Measurements from ENCODE around the gene OR6B1. TPM values are rescaled to one million over a fixed set of nuclear protein-coding genes. Genes with fewer than 3 reads are reported as not detected.

OR6B1 gene
- total RNA-seq, 1 donor from 2014 or later = not detected

- Histone ChIP-seq H3K36me3 (ENCODE audit: control insufficient read depth, insufficient read depth, low read length) (no peaks in the 10 kb centered on the region), H3K4me3 (ENCODE audit: low read depth, low read length) (no peak overlapping the region), H3K27me3 (ENCODE audit: control insufficient read depth, insufficient read depth, low read length) (no peaks in the 10 kb centered on the region)
- no peak for TF ChIP-seq CTCF (IDR thresholded peaks at IDR 0.05; ENCODE audit: insufficient read depth, low read length, poor library complexity, severe bottlenecking)
- no peak for DNase-seq (ENCODE audit: low read depth)
Measured at GRCh38 chr7:143975617-143976016, 24.5 kb upstream of the OR6B1 start.

GRCh38 chr7:143978585-143978984 is 21.5 kb upstream of the OR6B1 start:
- TF ChIP-seq CTCF (IDR thresholded peaks at IDR 0.05; ENCODE audit: insufficient read depth, low read length, poor library complexity, severe bottlenecking) = no peak
- no peak for DNase-seq (ENCODE audit: low read depth)
- Histone ChIP-seq H3K36me3 (ENCODE audit: control insufficient read depth, insufficient read depth, low read length) (no peaks in the 10 kb centered on the region), H3K27me3 (ENCODE audit: control insufficient read depth, insufficient read depth, low read length) (no peaks in the 10 kb centered on the region), H3K4me3 (ENCODE audit: low read depth, low read length) (no peak overlapping the region)

- no peak overlapping the region for H3K4me3 ChIP-seq (ENCODE audit: low read depth, low read length)
- TF ChIP-seq CTCF (IDR thresholded peaks at IDR 0.05; ENCODE audit: insufficient read depth, low read length, poor library complexity, severe bottlenecking) = no peak
- no peaks in the 10 kb centered on the region for H3K36me3 ChIP-seq (ENCODE audit: control insufficient read depth, insufficient read depth, low read length)
- DNase-seq (ENCODE audit: low read depth) = peak; percentile 9
- no peaks in the 10 kb centered on the region for H3K27me3 ChIP-seq (ENCODE audit: control insufficient read depth, insufficient read depth, low read length)
Measured at GRCh38 chr7:143979359-143979758, 20.8 kb upstream of the OR6B1 start.

GRCh38 chr7:143979998-143980397 is 20.1 kb upstream of the OR6B1 start:
- Histone ChIP-seq H3K27me3 (ENCODE audit: control insufficient read depth, insufficient read depth, low read length) (no peaks in the 10 kb centered on the region), H3K36me3 (ENCODE audit: control insufficient read depth, insufficient read depth, low read length) (no peaks in the 10 kb centered on the region), H3K4me3 (ENCODE audit: low read depth, low read length) (no peak overlapping the region)
- TF ChIP-seq CTCF (IDR thresholded peaks at IDR 0.05; ENCODE audit: insufficient read depth, low read length, poor library complexity, severe bottlenecking) = no peak
- no peak for DNase-seq (ENCODE audit: low read depth)

GRCh38 chr7:143980746-143981510 is 19.2 kb upstream of the OR6B1 start:
- DNase-seq (ENCODE audit: low read depth) = no peak
- Histone ChIP-seq H3K36me3 (ENCODE audit: control insufficient read depth, insufficient read depth, low read length) (no peaks in the 10 kb centered on the region), H3K4me3 (ENCODE audit: low read depth, low read length) (no peak overlapping the region), H3K27me3 (ENCODE audit: control insufficient read depth, insufficient read depth, low read length) (no peaks in the 10 kb centered on the region)
- no peak for TF ChIP-seq CTCF (IDR thresholded peaks at IDR 0.05; ENCODE audit: insufficient read depth, low read length, poor library complexity, severe bottlenecking)

GRCh38 chr7:143983960-143984359 is 16.2 kb upstream of the OR6B1 start:
- no peak overlapping the region for H3K4me3 ChIP-seq (ENCODE audit: low read depth, low read length)
- H3K27me3 ChIP-seq (ENCODE audit: control insufficient read depth, insufficient read depth, low read length) = no peaks in the 10 kb centered on the region
- no peak for DNase-seq (ENCODE audit: low read depth)
- TF ChIP-seq CTCF (IDR thresholded peaks at IDR 0.05; ENCODE audit: insufficient read depth, low read length, poor library complexity, severe bottlenecking) = no peak
- no peaks in the 10 kb centered on the region for H3K36me3 ChIP-seq (ENCODE audit: control insufficient read depth, insufficient read depth, low read length)
